Measurements from ENCODE around the gene SMIM44. TPM values are rescaled to one million over a fixed set of nuclear protein-coding genes. Genes with fewer than 3 reads are reported as not detected.

Gene SMIM44
- total RNA-seq, 5 donors from 2014 or later (not counting 1 experiment from before 2014, with no cell fraction given), result not detected

- Histone ChIP-seq H3K4me3 (ENCODE audit: control insufficient read depth in 1 of 2, extremely low read depth in 1 of 2, low read length in 1 of 2) (no peak overlapping the region), H3K4me1 (ENCODE audit: control insufficient read depth in 1 of 2, extremely low read depth in 1 of 2, insufficient read depth in 2 of 2, low read length in 2 of 2) (no peaks in the 10 kb centered on the region), H3K9me3 (no peaks in the 10 kb centered on the region), H3K27ac (ENCODE audit: low read length) (no peak overlapping the region), H3K27me3 (replicated peaks in 1 of 2; ENCODE audit: control insufficient read depth in 2 of 2, extremely low read depth in 1 of 2, insufficient read depth in 2 of 2, low read length in 1 of 2) (no peaks in the 10 kb centered on the region), H3K36me3 (ENCODE audit: control insufficient read depth in 2 of 2, extremely low read depth in 1 of 2, insufficient read depth in 1 of 2, low read length in 1 of 2) (peaks cover 25 to 70% of the 10 kb centered on the region in 2 donors)
- no peaks in the 10 kb centered on the region for H3K9me3 Mint-ChIP-seq
- no peaks in the 10 kb centered on the region for H3K4me1 Mint-ChIP-seq
- ChIA-PET POLR2A (no interaction called here), CTCF (no interaction called here)
- no peak overlapping the region for H3K4me3 Mint-ChIP-seq
- DNase-seq, result no peak
- ATAC-seq (replicated peaks in 1 of 4), result no peak
- H3K36me3 Mint-ChIP-seq, result peaks cover 9% of the 10 kb centered on the region
- 99% methylated on average over 20 of the region's 20 CpGs for WGBS (ENCODE audit: insufficient coverage)
- no peak overlapping the region for H3K27ac Mint-ChIP-seq
- H3K27me3 Mint-ChIP-seq, result no peaks in the 10 kb centered on the region
Measured at GRCh38 chr19:3528539-3529211, 45.4 kb upstream of the SMIM44 start.

DNA sequence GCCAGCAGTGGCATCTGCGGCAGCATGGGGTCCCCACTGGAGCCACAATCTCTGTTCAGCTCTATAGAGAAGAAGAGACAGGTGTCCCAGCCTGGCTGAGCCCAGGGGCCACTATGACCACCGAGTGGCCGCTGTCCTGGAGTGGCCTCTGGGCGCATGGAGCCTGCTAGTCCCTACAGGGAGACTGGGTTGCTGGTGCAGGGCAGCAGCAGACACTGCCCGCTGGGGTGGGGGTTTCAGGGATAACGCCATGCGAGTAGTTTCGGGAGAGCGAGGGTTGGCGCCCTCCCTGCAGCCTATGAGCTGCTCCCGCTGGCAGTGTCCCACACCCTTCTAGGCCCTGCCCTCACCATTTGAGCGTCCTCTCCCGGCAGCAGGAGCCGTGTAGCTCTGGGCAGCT is 44.8 kb upstream of the SMIM44 start:
- no peak for ATAC-seq (replicated peaks in 1 of 4)
- Mint-ChIP-seq H3K4me3 (no peak overlapping the region), H3K27ac (no peak overlapping the region), H3K36me3 (peaks cover 6% of the 10 kb centered on the region), H3K4me1 (no peaks in the 10 kb centered on the region), H3K27me3 (no peaks in the 10 kb centered on the region), H3K9me3 (no peaks in the 10 kb centered on the region)
- Histone ChIP-seq H3K27ac (ENCODE audit: low read length) (no peak overlapping the region), H3K4me1 (ENCODE audit: control insufficient read depth in 1 of 2, extremely low read depth in 1 of 2, insufficient read depth in 2 of 2, low read length in 2 of 2) (no peaks in the 10 kb centered on the region), H3K27me3 (replicated peaks in 1 of 2; ENCODE audit: control insufficient read depth in 2 of 2, extremely low read depth in 1 of 2, insufficient read depth in 2 of 2, low read length in 1 of 2) (no peaks in the 10 kb centered on the region), H3K4me3 (ENCODE audit: control insufficient read depth in 1 of 2, extremely low read depth in 1 of 2, low read length in 1 of 2) (no peak overlapping the region), H3K36me3 (ENCODE audit: control insufficient read depth in 2 of 2, extremely low read depth in 1 of 2, insufficient read depth in 1 of 2, low read length in 1 of 2) (peaks cover 22 to 70% of the 10 kb centered on the region in 2 donors), H3K9me3 (no peaks in the 10 kb centered on the region)
- ChIA-PET CTCF (no interaction called here), POLR2A (no interaction called here)
- WGBS (ENCODE audit: insufficient coverage), result 98% methylated on average over 14 of the region's 14 CpGs
- DNase-seq, result no peak

DNA sequence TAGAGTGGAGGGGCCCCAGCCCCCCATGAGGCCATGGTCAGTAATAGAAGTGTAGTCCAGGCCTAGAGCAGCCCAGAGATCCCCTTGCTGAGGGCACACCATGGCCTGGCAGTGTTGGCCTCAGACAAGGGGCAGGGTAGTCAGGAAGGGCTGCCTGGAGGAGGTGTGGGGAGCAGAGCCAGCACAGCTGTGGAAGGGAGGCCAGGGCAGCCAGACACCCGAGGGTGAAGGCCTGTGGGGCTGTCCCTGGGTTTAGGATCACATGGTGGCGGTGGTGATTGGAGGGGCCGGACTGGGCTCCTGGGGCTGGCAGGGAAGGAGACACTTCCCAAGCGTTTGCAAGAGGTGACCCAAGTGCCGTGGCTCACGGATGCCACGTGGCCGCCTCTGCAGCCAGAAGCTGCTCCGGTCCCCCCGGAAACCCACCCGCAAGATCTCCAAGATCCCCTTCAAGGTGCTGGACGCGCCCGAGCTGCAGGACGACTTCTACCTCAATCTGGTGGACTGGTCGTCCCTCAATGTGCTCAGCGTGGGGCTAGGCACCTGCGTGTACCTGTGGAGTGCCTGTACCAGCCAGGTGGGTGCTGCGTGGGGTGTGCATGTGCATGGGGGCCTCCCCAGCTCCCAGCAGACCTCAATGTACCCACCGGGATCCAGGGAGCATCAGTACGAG is 44.1 kb upstream of the SMIM44 start:
- Histone ChIP-seq H3K9me3 (no peaks in the 10 kb centered on the region), H3K27me3 (replicated peaks in 1 of 2; ENCODE audit: control insufficient read depth in 2 of 2, extremely low read depth in 1 of 2, insufficient read depth in 2 of 2, low read length in 1 of 2) (no peaks in the 10 kb centered on the region), H3K4me3 (ENCODE audit: control insufficient read depth in 1 of 2, extremely low read depth in 1 of 2, low read length in 1 of 2) (no peak overlapping the region), H3K36me3 (ENCODE audit: control insufficient read depth in 2 of 2, extremely low read depth in 1 of 2, insufficient read depth in 1 of 2, low read length in 1 of 2) (peaks cover 21 to 69% of the 10 kb centered on the region in 2 donors), H3K27ac (ENCODE audit: low read length) (no peak overlapping the region), H3K4me1 (ENCODE audit: control insufficient read depth in 1 of 2, extremely low read depth in 1 of 2, insufficient read depth in 2 of 2, low read length in 2 of 2) (no peaks in the 10 kb centered on the region)
- ATAC-seq (replicated peaks in 1 of 4), result no peak
- peaks cover 6% of the 10 kb centered on the region for H3K36me3 Mint-ChIP-seq
- 97% methylated on average over 20 of the region's 21 CpGs for WGBS (ENCODE audit: insufficient coverage)
- H3K4me3 Mint-ChIP-seq, result no peak overlapping the region
- H3K27me3 Mint-ChIP-seq, result no peaks in the 10 kb centered on the region
- ChIA-PET CTCF (no interaction called here), POLR2A (no interaction called here)
- no peak for DNase-seq
- H3K4me1 Mint-ChIP-seq, result no peaks in the 10 kb centered on the region
- peak overlapping the region in 1 of 2 donors; percentile 61 for H3K27ac Mint-ChIP-seq
- no peaks in the 10 kb centered on the region for H3K9me3 Mint-ChIP-seq

GRCh38 chr19:3526507-3527237 is 43.4 kb upstream of the SMIM44 start:
- H3K27me3 Mint-ChIP-seq, result no peaks in the 10 kb centered on the region
- no peaks in the 10 kb centered on the region for H3K9me3 Mint-ChIP-seq
- no peaks in the 10 kb centered on the region for H3K27me3 ChIP-seq (replicated peaks in 1 of 2; ENCODE audit: control insufficient read depth in 2 of 2, extremely low read depth in 1 of 2, insufficient read depth in 2 of 2, low read length in 1 of 2)
- peak overlapping the region in 1 of 2 donors; percentile 61 for H3K27ac Mint-ChIP-seq
- H3K9me3 ChIP-seq, result no peaks in the 10 kb centered on the region
- peaks cover 6% of the 10 kb centered on the region for H3K36me3 Mint-ChIP-seq
- no peak for ATAC-seq (replicated peaks in 1 of 4)
- H3K4me3 ChIP-seq (ENCODE audit: control insufficient read depth in 1 of 2, extremely low read depth in 1 of 2, low read length in 1 of 2), result no peak overlapping the region
- no peak for DNase-seq
- H3K4me1 Mint-ChIP-seq, result peaks cover 0 to 2% (median 0%) of the 10 kb centered on the region in 3 donors
- POLR2A ChIA-PET, result interaction anchor here in 1 of 2 donors (0.6 kb wide), 1 partner anchor 43 kb away, joined by 6 read pairs; no protein-coding TSS in a partner anchor
- H3K27ac ChIP-seq (ENCODE audit: low read length), result no peak overlapping the region
- H3K36me3 ChIP-seq (ENCODE audit: control insufficient read depth in 2 of 2, extremely low read depth in 1 of 2, insufficient read depth in 1 of 2, low read length in 1 of 2), result peaks cover 26 to 69% of the 10 kb centered on the region in 2 donors
- H3K4me3 Mint-ChIP-seq, result no peak overlapping the region
- CTCF ChIA-PET, result no interaction called here
- WGBS (ENCODE audit: insufficient coverage), result over 99% methylated on average over 15 of the region's 28 CpGs
- no peaks in the 10 kb centered on the region for H3K4me1 ChIP-seq (ENCODE audit: control insufficient read depth in 1 of 2, extremely low read depth in 1 of 2, insufficient read depth in 2 of 2, low read length in 2 of 2)

- peaks cover 25 to 61% of the 10 kb centered on the region in 2 donors for H3K36me3 ChIP-seq (ENCODE audit: control insufficient read depth in 2 of 2, extremely low read depth in 1 of 2, insufficient read depth in 1 of 2, low read length in 1 of 2)
- CTCF ChIA-PET, result no interaction called here
- H3K4me3 ChIP-seq (ENCODE audit: control insufficient read depth in 1 of 2, extremely low read depth in 1 of 2, low read length in 1 of 2), result no peak overlapping the region
- DNase-seq (no peak), ATAC-seq (replicated peaks in 1 of 4) (no peak)
- POLR2A ChIA-PET, result no interaction called here
- Mint-ChIP-seq H3K36me3 (peaks cover 11% of the 10 kb centered on the region), H3K27me3 (no peaks in the 10 kb centered on the region), H3K4me1 (peaks cover 4 to 9% (median 6%) of the 10 kb centered on the region in 3 donors), H3K4me3 (no peak overlapping the region), H3K27ac (no peak overlapping the region), H3K9me3 (no peaks in the 10 kb centered on the region)
- no peak overlapping the region for H3K27ac ChIP-seq (ENCODE audit: low read length)
- 95% methylated on average over 18 of the region's 20 CpGs for WGBS (ENCODE audit: insufficient coverage)
- no peaks in the 10 kb centered on the region for H3K27me3 ChIP-seq (replicated peaks in 1 of 2; ENCODE audit: control insufficient read depth in 2 of 2, extremely low read depth in 1 of 2, insufficient read depth in 2 of 2, low read length in 1 of 2)
- no peaks in the 10 kb centered on the region for H3K9me3 ChIP-seq
- no peaks in the 10 kb centered on the region for H3K4me1 ChIP-seq (ENCODE audit: control insufficient read depth in 1 of 2, extremely low read depth in 1 of 2, insufficient read depth in 2 of 2, low read length in 2 of 2)
Measured at GRCh38 chr19:3524904-3525451, 41.7 kb upstream of the SMIM44 start.

GRCh38 chr19:3524078-3524842 is 41.0 kb upstream of the SMIM44 start:
- WGBS (ENCODE audit: insufficient coverage), result 95% methylated on average over 32 of the region's 33 CpGs
- peaks cover 25 to 67% of the 10 kb centered on the region in 2 donors for H3K36me3 ChIP-seq (ENCODE audit: control insufficient read depth in 2 of 2, extremely low read depth in 1 of 2, insufficient read depth in 1 of 2, low read length in 1 of 2)
- peaks cover 4 to 11% (median 6%) of the 10 kb centered on the region in 3 donors for H3K4me1 Mint-ChIP-seq
- H3K9me3 ChIP-seq, result no peaks in the 10 kb centered on the region
- H3K27me3 Mint-ChIP-seq, result no peaks in the 10 kb centered on the region
- H3K9me3 Mint-ChIP-seq, result no peaks in the 10 kb centered on the region
- POLR2A ChIA-PET, result no interaction called here
- CTCF ChIA-PET, result no interaction called here
- no peak overlapping the region for H3K27ac ChIP-seq (ENCODE audit: low read length)
- H3K36me3 Mint-ChIP-seq, result peaks cover 11% of the 10 kb centered on the region
- no peak overlapping the region for H3K4me3 ChIP-seq (ENCODE audit: control insufficient read depth in 1 of 2, extremely low read depth in 1 of 2, low read length in 1 of 2)
- no peak overlapping the region for H3K4me3 Mint-ChIP-seq
- DNase-seq (no peak), ATAC-seq (replicated peaks in 1 of 4) (no peak)
- no peak overlapping the region for H3K27ac Mint-ChIP-seq
- H3K27me3 ChIP-seq (replicated peaks in 1 of 2; ENCODE audit: control insufficient read depth in 2 of 2, extremely low read depth in 1 of 2, insufficient read depth in 2 of 2, low read length in 1 of 2), result no peaks in the 10 kb centered on the region
- peaks cover 0 to 2% of the 10 kb centered on the region in 2 experiments for H3K4me1 ChIP-seq (ENCODE audit: control insufficient read depth in 1 of 2, extremely low read depth in 1 of 2, insufficient read depth in 2 of 2, low read length in 2 of 2)
